Measurements from ENCODE around the gene ATP6V0A1. TPM values are rescaled to one million over a fixed set of nuclear protein-coding genes. Genes with fewer than 3 reads are reported as not detected.

Gene ATP6V0A1
- total and polyA plus RNA-seq, 2 of the 4 experiments (the other 2 are of a cell fraction): 18.8 to 34.0 TPM

DNA sequence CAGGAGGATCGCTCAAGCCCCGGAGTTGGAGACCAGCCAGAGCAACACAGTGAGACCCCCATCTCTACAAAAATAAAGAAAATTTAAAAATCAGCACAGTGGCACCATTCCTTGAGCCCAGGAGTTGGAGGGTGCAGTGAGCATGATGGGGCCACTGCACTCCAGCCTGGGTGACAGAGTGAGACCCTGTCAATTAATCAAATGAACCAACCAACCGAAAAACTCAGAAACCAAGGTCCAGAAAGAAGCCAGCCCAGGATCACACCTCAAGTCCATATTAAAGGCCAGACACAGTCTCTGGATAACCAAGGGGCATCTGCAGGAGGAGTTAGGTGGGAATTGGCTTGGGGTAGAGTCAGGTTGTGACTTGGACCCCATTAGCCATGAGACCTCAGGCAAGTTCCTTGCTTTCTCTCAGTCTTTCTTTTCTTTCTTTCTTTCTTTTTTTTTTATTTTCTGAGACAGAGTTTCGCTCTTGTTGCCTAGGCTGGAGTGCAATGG is 96.5 kb downstream of the ATP6V0A1 start:
- H4K20me1 ChIP-seq (ENCODE audit: insufficient read depth, low read length): no peaks in the 10 kb centered on the region
- H3K9me3 ChIP-seq (ENCODE audit: control insufficient read depth, insufficient read depth, low read length): no peaks in the 10 kb centered on the region
- TF ChIP-seq MXI1 (IDR thresholded peaks at IDR 0.05; ENCODE audit: borderline replicate concordance, low read depth, low read length): no peak
- no peak for TF ChIP-seq CEBPB (IDR thresholded peaks at IDR 0.05; ENCODE audit: low read depth, low read length)
- no peak for TF ChIP-seq RCOR1 (IDR thresholded peaks at IDR 0.05; ENCODE audit: insufficient replicate concordance, low read length)
- TF ChIP-seq, protein P1, sequence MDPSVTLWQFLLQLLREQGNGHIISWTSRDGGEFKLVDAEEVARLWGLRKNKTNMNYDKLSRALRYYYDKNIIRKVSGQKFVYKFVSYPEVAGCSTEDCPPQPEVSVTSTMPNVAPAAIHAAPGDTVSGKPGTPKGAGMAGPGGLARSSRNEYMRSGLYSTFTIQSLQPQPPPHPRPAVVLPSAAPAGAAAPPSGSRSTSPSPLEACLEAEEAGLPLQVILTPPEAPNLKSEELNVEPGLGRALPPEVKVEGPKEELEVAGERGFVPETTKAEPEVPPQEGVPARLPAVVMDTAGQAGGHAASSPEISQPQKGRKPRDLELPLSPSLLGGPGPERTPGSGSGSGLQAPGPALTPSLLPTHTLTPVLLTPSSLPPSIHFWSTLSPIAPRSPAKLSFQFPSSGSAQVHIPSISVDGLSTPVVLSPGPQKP (IDR thresholded peaks at IDR 0.05; ENCODE audit: borderline replicate concordance, low read depth, low read length): no peak
- TF ChIP-seq, protein P2, sequence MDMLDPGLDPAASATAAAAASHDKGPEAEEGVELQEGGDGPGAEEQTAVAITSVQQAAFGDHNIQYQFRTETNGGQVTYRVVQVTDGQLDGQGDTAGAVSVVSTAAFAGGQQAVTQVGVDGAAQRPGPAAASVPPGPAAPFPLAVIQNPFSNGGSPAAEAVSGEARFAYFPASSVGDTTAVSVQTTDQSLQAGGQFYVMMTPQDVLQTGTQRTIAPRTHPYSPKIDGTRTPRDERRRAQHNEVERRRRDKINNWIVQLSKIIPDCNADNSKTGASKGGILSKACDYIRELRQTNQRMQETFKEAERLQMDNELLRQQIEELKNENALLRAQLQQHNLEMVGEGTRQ (IDR thresholded peaks at IDR 0.05; ENCODE audit: low read depth, low read length): no peak
- TF ChIP-seq RAD21 (IDR thresholded peaks at IDR 0.05; ENCODE audit: low read length): no peak
- no peak for TF ChIP-seq MAZ (IDR thresholded peaks at IDR 0.05; ENCODE audit: borderline replicate concordance, low read depth, low read length)
- no peak for TF ChIP-seq CHD1 (IDR thresholded peaks at IDR 0.05; ENCODE audit: low read depth, low read length)
- TF ChIP-seq FOS (IDR thresholded peaks at IDR 0.05; ENCODE audit: low read depth, low read length): no peak
- TF ChIP-seq POLR2A (IDR thresholded peaks at IDR 0.05; ENCODE audit: low read depth, low read length): no peak
- TF ChIP-seq MAFK (IDR thresholded peaks at IDR 0.05; ENCODE audit: low read depth, low read length): no peak
- no peak for TF ChIP-seq SMC3 (IDR thresholded peaks at IDR 0.05; ENCODE audit: low read depth, low read length)
- no peak for TF ChIP-seq BHLHE40 (IDR thresholded peaks at IDR 0.05; ENCODE audit: low read depth, low read length)
- TF ChIP-seq RFX5 (IDR thresholded peaks at IDR 0.05; ENCODE audit: low read depth, low read length): no peak
- TF ChIP-seq NFE2L2 (IDR thresholded peaks at IDR 0.05; ENCODE audit: low read depth, low read length): no peak
- TF ChIP-seq, protein P3, sequence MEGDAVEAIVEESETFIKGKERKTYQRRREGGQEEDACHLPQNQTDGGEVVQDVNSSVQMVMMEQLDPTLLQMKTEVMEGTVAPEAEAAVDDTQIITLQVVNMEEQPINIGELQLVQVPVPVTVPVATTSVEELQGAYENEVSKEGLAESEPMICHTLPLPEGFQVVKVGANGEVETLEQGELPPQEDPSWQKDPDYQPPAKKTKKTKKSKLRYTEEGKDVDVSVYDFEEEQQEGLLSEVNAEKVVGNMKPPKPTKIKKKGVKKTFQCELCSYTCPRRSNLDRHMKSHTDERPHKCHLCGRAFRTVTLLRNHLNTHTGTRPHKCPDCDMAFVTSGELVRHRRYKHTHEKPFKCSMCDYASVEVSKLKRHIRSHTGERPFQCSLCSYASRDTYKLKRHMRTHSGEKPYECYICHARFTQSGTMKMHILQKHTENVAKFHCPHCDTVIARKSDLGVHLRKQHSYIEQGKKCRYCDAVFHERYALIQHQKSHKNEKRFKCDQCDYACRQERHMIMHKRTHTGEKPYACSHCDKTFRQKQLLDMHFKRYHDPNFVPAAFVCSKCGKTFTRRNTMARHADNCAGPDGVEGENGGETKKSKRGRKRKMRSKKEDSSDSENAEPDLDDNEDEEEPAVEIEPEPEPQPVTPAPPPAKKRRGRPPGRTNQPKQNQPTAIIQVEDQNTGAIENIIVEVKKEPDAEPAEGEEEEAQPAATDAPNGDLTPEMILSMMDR (conservative IDR thresholded peaks at IDR 0.05; ENCODE audit: low read depth, low read length): no peak
- dilution Hi-C loops (cut with HindIII; ENCODE audit: low sequenced_read_pairs, unreplicated experiment): no loop called here
- peaks cover 4% of the 10 kb centered on the region; the same call in 1 of the 2 replicates for H3K36me3 ChIP-seq (ENCODE audit: control insufficient read depth, insufficient read depth, low read length)
- H4K91ac ChIP-seq (ENCODE audit: insufficient read depth, low read depth, low read length): peak overlapping the region; percentile 84
- peak overlapping the region; percentile 93 for H3K14ac ChIP-seq (replicated peaks; ENCODE audit: low read depth, low read length)
- ATAC-seq (ENCODE audit: low read depth): peak; percentile 1
- intact Hi-C loops (cut with micrococcal nuclease): no loop called here
- H3K9me1 ChIP-seq (ENCODE audit: insufficient read depth, low read length): no peaks in the 10 kb centered on the region
- peak overlapping the region; percentile 88 for H3K4me2 ChIP-seq (ENCODE audit: low read depth, low read length)
- peak overlapping the region; percentile 83 for H2BK5ac ChIP-seq (ENCODE audit: low read depth, low read length, poor library complexity, severe bottlenecking)
- H4K5ac ChIP-seq (ENCODE audit: low read depth, low read length): peak overlapping the region; percentile 95
- H3K18ac ChIP-seq (ENCODE audit: low read depth, low read length): peak overlapping the region; percentile 79
- H4K8ac ChIP-seq (ENCODE audit: low read depth in 2 of 2, low read length in 2 of 2): peak overlapping the region; percentile 97 to 98
- peaks cover 11 to 45% of the 10 kb centered on the region in 2 experiments for H3K79me1 ChIP-seq (ENCODE audit: low read depth in 1 of 2, low read length in 2 of 2)
- H2BK120ac ChIP-seq (ENCODE audit: low read depth, low read length): peak overlapping the region; percentile 56; the same call in 1 of the 2 replicates
- peak overlapping the region; percentile 96 for H2AK5ac ChIP-seq (ENCODE audit: low read depth, low read length)
- peaks cover 5% of the 10 kb centered on the region for H3K4me1 ChIP-seq (ENCODE audit: control insufficient read depth, insufficient read depth, low read length)
- POLR2A ChIA-PET (ENCODE audit: unreplicated experiment): no interaction called here
- no CpG with 5 or more reads among the region's 4 CpGs for WGBS, 2 experiments (ENCODE audit: extremely low coverage in 2 of 2, insufficient read length in 1 of 2)
- in situ Hi-C loops (cut with MboI; ENCODE audit: low sequenced_read_pairs): no loop called here
- peak overlapping the region; percentile 98 for H3K27ac ChIP-seq (ENCODE audit: insufficient read depth, low read length)
- H3K4ac ChIP-seq (ENCODE audit: low read depth, low read length): peak overlapping the region; percentile 87
- peak overlapping the region; percentile 95 for H3K4me3 ChIP-seq (ENCODE audit: insufficient read depth, low read depth, low read length)
- no peak overlapping the region for H2BK20ac ChIP-seq (ENCODE audit: low read depth, low read length)
- no TSS peak for BruUV-seq (replicated peaks)
- H2BK15ac ChIP-seq (ENCODE audit: low read depth, low read length): no peak overlapping the region
- no peaks in the 10 kb centered on the region for H3K27me3 ChIP-seq (ENCODE audit: control insufficient read depth, insufficient read depth, low read length)
- H2AK9ac ChIP-seq (replicated peaks; ENCODE audit: low read depth, low read length, poor library complexity): peak overlapping the region; percentile 90
- peak overlapping the region; percentile 98 for H3K9ac ChIP-seq (ENCODE audit: low read depth, low read length)
- CTCF ChIA-PET: no interaction called here
- H3K56ac ChIP-seq (ENCODE audit: extremely low read depth, insufficient read depth, low read length): peak overlapping the region; percentile 78
- H3K23ac ChIP-seq (ENCODE audit: low read depth, low read length): peak overlapping the region; percentile 89
- H2AFZ ChIP-seq (replicated peaks; ENCODE audit: low read length, poor library complexity): peak overlapping the region; percentile 90
- no peak for DNase-seq

All from IMR-90 (cell line).